HG03066 (cell line): ENCODE measurements around the gene ACSM3.
"Not testable (repeated sequence)": the region's sequence is repeated elsewhere in the genome, so short reads cannot be mapped to it uniquely, and the experiment has no call there.

Experiments used
- ATAC-seq: cut with Tn5 transposase; IDR thresholded peaks from one replicate; pipeline ENCODE4 v1.9.1; 2021; ENCODE audit warnings: low read depth; ENCODE audit not compliant: unreplicated experiment

ACSM3 gene

GRCh38 chr16:20803192-20803560, 39.4 kb downstream of the ACSM3 start:
- no peak for ATAC-seq

DNA sequence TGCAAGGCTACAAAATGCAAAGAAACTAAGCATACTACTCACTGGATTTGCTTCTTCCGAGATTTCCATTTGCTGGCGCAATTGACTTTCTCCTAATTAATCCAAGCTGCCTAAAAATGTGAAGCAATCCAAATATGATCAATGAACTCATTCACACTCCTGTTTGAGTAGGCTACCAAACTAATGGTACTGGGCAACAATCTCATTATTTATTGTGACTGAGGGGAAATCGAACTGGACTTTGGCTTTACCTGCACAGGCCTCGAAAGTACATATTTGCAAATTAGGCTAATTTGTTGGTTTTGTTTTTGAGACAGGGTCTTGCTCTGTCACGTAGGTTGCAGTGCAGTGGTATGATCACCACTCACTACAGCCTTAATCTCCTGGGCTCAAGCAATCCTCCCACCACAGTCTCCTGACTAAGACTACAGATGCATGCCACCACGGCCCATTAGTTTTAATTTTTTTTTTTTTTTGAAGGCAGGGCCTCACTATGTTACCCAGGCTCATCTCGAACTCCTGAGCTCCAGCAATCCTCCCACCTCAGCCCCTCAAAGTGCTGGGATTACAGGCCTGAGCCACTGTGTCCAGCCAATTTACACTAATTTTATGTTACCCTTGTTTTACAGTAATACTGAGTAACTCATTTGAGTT, 39.9 kb downstream of the ACSM3 start:
- ATAC-seq: no peak

DNA sequence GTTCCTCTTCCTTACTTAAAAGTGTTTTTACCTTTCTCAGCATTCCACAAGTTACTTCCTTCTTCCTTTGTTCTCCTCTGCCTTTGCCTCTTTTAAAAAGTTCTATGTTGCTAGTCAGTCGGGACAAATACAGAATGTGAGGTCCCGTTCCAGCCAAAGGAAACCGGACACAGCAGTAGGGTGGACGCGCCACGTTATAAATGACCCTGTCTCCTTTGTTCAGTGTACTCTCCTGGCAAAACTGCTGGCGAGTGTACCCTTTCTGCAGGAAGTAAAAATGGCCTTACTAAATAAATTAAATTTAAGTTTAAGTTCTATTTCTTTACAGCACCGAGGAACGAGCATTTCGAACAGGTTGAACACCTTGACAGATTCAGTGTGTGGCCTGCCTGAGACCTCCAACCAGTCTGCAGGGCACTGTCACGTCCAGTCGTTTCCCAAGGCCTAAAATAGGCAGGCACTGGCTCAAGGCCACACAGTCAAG, 41.9 kb downstream of the ACSM3 start:
- ATAC-seq: not testable (repeated sequence)

DNA sequence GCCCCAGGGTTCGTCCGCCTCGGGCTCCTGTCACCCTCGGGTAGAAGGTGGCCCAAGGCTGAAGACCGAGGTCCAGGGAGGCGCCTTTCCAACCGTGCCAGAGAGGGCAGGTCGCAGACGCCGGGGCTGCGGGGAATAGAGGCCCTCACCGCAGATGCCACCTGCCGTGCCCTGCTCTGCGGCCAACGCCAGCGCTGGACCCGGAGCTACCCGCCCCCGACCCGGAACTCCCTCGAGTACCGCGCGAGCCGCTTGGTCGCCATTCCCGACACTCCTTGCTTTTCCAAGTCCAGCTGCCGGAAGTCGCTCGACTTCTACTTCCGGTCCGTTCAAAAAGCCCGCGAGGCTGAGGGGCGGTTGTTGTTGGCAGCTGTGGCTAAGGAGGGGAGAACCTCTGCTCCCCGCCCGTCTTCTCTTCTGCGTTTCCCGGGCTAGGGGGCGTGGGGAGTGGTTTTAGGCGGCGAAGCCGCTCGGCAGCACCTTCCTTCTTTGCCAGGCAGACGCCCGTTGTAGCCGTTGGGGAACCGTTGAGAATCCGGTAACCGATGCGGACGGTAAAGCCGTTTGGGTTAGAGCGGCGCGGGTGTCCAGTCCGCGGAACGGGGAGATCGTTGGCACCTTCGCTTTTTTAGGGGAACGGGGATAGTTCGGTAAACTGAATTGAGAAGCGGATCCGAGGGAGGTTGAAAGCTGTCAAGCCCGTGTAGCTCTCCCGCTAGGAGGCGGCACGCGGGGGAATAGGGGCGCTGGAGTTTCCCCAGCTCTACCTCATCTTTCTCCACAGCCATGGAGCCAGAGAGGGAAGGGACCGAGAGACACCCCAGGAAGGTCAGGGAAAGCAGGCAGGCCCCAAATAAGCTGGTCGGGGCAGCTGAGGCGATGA, 42.6 kb downstream of the ACSM3 start, which contains the start of the genes ERI2 and REXO5:
Gene ERI2, minus strand, starts transcription at position 305 of the 883 bp plus-strand sequence. Its CDS starts 42 bp downstream, at position 263.
Gene REXO5, plus strand, starts transcription at position 360 of the 883 bp plus-strand sequence. Its CDS starts 427 bp downstream, at position 787.
- peak; percentile 65 for ATAC-seq

DNA sequence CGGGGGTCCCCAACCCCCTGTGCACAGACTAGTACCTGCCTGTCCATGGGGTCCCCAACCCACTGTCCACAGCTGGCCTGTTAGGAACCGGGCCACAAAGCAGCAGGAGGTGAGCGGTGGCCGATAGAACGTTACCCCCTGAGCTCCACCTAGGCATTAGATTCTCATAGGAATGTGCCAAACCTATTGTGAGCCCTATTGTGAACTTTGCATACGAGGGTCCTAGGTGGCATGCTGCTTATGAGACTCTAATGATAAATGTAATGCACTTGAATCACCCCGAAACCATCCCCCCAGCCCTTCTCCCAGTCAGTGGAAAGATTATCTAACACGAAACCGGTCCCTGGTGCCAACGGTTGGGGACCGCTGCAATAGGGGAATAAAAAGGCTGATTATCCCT, 44.0 kb downstream of the ACSM3 start:
- ATAC-seq: no peak

- ATAC-seq: no peak
These were observed 48.1 kb downstream of the ACSM3 start for GRCh38 chr16:20811889-20812439.

DNA sequence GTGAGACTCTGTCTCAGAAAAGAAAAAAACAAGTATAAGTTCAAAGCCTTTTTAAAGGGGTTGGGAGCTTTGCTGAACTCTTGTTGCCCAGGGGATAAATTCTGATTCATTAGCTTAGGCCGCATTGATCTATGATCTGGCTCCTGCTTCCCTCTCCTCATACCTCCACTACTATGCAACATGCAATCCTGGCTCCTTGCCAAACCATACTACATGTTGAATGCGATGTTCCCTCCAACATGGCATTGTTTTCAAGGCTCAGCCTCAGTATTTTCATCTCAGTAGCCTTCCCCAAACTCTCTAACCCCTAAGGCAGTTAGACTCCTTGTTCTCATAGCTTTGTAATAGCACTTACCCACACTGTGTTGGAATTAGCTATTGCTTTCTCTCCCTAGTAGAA, 48.7 kb downstream of the ACSM3 start:
- no peak for ATAC-seq

GRCh38 chr16:20814784-20815183, 51.0 kb downstream of the ACSM3 start:
- ATAC-seq: no peak

GRCh38 chr16:20818929-20819585, 55.2 kb downstream of the ACSM3 start:
- ATAC-seq: no peak

DNA sequence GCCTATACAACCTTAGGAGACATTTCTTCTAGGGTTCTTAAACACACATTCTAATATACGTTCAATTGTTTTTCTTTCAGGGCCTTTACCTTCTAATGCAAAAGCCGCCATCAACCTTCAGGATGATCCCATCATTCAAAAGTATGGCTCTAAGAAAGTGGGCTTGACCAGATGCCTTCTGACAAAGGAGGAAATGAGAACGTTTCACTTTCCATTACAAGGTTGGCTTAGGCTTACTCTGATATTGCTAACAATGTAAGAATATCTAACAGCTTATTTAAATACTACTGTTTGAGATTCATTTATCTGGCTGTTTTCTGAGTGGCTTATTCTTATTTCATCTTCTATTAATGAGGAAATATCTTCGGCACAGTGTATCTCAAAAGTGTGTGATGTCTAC, 57.9 kb downstream of the ACSM3 start:
- ATAC-seq: no peak

DNA sequence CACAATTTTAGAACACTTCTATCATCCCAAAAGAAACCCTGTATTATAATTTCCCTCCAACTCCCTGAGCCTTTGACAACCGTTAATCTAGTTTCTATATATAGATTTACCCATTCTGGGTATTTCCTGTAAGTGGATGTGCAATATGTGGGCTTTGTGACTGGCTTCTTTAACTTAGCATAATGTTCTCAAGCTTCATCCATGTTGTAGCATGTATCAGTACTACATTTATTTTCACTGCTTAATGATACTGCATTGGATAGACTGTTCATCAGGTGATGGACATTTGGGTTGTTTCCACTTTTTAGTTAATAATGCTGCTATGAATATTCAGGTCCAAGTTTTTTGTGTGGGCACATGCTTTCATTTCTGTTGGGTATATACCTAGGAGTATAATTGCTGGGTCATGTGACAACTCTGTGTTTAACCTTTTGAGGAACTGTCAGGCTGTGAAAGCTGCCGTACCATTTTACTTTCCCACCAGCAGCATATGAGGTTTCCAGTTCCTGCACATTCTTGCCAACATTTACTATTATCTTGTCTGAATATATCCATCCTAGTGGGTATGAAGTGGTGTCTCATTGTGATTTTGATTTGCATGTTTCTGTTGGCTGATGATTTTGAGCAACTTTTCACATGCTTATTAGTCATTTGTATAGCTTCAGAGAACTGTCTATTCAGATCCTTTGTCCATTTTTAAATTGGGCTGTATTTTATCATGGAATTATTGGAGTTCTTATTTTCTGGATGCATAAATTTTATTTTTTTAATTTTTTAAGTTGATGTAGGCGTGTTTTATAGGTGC, 58.9 kb downstream of the ACSM3 start:
- no peak for ATAC-seq

DNA sequence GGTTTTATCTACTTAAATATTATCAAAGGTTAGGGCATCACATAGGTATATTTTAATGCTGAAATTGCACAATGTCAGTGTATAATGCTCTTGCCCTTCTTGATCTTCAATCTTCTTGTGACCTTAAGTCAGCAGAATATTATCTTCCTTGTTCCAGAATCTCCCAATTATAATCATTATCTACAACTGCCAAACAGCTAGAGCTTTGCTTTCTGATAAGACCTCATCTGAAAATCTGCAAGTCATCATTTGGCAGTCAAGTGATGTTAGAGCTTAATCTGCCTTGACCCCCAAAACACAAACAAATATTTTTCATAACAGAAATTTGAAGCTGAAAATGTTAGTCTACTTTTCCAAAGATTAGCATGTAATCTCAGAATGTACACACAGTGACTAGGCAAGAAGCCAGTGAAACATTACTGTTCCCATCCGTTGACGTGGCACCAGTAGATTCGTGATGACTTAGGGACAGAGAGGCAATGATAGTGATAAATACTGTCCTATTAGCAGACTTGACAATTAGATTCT, 62.3 kb downstream of the ACSM3 start:
- no peak for ATAC-seq

GRCh38 chr16:20829536-20829935, 65.7 kb downstream of the ACSM3 start:
- ATAC-seq: no peak

DNA sequence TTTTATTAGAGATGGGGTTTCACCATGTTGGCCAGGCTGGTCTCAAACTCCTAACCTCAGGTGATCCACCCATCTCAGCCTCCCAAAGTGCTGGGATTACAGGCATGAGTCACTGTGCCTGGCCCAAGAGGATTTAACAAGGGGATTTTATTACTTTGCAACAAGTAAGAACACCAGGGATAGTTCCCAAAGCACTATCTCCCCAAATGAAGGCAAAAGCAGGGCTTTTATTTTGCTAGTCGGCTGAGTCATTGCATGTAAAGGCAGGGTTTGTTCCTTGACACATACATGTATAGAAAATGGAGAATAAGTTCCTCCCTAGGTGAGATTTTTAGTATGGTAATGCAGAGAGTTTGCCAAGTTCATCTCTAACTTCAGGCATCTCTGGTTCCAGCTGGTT, 66.6 kb downstream of the ACSM3 start:
- no peak for ATAC-seq

DNA sequence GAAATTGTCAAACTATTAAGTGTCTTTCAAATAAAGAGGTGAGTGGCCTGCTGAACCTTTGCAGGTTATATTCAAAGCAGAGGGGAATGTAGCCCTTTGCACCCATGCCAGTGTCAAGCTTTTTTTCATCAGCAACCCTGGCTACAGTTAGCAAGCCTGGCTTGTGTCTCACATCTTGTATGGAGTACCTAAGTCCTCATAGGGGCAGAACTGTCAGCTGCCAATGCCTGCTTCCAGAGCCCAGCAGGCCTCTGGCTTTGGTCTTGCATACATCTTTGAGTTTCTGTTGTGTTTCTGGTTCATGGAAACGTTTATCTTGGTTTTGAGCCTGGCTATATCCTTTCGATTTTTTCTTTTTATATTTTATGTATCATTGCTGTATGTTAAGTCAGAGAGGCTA, 69.3 kb downstream of the ACSM3 start:
- no peak for ATAC-seq

DNA sequence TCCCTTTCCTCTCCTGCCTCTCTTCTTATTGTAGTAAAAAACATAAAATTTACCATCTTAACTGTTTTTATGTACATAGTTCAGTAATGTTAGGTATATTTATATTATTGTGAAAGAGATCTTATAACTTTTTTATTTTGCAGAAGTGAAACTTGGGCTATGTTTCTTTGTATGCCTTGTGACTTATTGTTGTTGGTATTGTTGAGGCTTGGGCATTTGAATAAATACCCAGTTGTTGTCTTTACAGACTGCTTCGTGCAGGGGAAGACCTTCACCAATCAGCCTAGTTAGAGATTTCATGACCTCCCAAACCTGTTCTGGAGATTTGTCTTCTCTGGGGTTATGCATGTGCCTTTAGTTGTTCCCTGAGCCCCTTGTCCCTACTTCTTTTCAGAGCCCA, 74.4 kb downstream of the ACSM3 start:
- no peak for ATAC-seq

GRCh38 chr16:20839504-20839903, 75.7 kb downstream of the ACSM3 start:
- no peak for ATAC-seq

DNA sequence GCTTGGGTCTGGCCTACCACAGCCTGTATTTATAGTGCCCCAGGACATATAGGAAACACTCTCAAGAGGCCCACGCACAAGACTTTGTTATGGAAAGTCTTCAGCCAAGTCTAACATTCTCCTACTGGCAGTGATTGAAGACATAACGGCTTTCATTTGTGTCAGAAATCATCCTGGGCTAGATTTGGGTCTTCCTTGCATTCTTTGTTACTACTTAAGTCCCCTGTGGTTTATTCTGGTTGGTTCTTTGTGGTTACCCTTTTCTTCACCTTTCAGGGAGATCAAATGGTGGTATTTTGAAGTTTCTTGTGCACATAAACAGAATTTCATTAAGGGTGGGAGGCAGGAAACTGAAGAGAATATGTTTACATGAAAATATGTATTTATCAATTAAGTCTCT, 80.2 kb downstream of the ACSM3 start:
- ATAC-seq: no peak

GRCh38 chr16:20844588-20844987, 80.8 kb downstream of the ACSM3 start:
- ATAC-seq: no peak

DNA sequence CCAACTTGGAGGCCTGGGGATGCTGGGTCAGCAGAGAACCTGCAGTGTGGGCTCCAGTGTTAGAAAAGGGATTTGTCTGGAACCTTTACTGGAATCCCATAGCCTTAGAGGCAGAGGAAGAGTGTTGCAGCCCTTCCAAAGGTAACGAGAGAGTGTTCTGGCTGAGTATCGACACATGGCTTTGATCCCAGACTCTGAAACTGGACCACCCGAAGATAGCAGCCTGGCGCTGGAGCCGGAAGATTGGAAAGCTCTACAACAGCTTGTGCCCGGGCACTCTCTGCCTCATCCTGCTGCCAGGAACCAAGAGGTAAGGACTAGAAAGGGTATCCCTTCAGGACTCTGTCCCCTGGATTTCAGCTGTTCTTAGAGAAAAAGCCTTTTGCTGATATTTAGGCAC, 82.2 kb downstream of the ACSM3 start:
- no peak for ATAC-seq
